Activated B cell treated with CpG ODN at 0.5 μM for 24 hours (primary cell): ENCODE results near the gene MYLK. TPM values are rescaled to one million over a fixed set of nuclear protein-coding genes. Genes with fewer than 3 reads are reported as not detected.

Experiments
- ATAC-seq: fragments of 200-7000 bp; cut with Tn5 transposase; one replicate; pipeline ENCODE4 v1.10.0; 2021; ENCODE audit warnings: low read depth, mild to moderate bottlenecking, moderate library complexity
- CTCF ChIA-PET: fragments of 350-600 bp; sonication (Branson Sonifier 250); formaldehyde crosslinking; loops from one replicate; lab custom pipeline; 2021; ENCODE audit warnings: antibody characterized with exemption; lab: Charles Lee
- POLR2A ChIA-PET: fragments of 350-600 bp; sonication (Branson Sonifier 250); formaldehyde crosslinking; loops from one replicate; lab custom pipeline; 2021; ENCODE audit warnings: antibody characterized with exemption; lab: Charles Lee
- DNase-seq: peaks from one replicate; pipeline ENCODE4 v3.0.0; 2022
- H3K27ac Mint-ChIP-seq: one replicate; pipeline ENCODE4 v1.8.0; 2020; ENCODE audit warnings: mixed read lengths
- H3K27me3 Mint-ChIP-seq: one replicate; pipeline ENCODE4 v1.8.0; 2021; ENCODE audit warnings: mixed read lengths
- H3K36me3 Mint-ChIP-seq: one replicate; pipeline ENCODE4 v1.8.0; 2021; ENCODE audit warnings: low read depth, mixed read lengths
- H3K4me1 Mint-ChIP-seq: one replicate; pipeline ENCODE4 v1.8.0; 2021; ENCODE audit warnings: mixed read lengths
- H3K4me3 Mint-ChIP-seq: one replicate; pipeline ENCODE4 v1.8.0; 2020; ENCODE audit warnings: mild to moderate bottlenecking, mixed read lengths
- H3K9me3 Mint-ChIP-seq: one replicate; pipeline ENCODE4 v1.8.0; 2020; ENCODE audit warnings: mixed read lengths
- CTCF ChIP-seq: fragments of 200-600 bp; IDR thresholded peaks from one replicate; pipeline ENCODE4 v1.8.0; 2022; ENCODE audit warnings: antibody characterized with exemption, mild to moderate bottlenecking
- intact Hi-C: fragments of 100-400 bp; cut with micrococcal nuclease; formaldehyde crosslinking; loops from one replicate; pipeline ENCODE4 v1.15.1; 2024
- total RNA-seq: library from RNA; stranded (reverse); gene quantifications from 2 replicates; pipeline ENCODE4 v1.2.3, GENCODE V29; 2022

The MYLK gene
- total RNA-seq, 1 donor from 2014 or later = not detected

GRCh38 chr3:123790254-123791072 is 93.7 kb downstream of the MYLK start:
- Mint-ChIP-seq H3K4me3 (no peak overlapping the region), H3K27ac (no peak overlapping the region), H3K27me3 (peaks cover 4% of the 10 kb centered on the region), H3K36me3 (no peaks in the 10 kb centered on the region), H3K4me1 (no peaks in the 10 kb centered on the region), H3K9me3 (no peaks in the 10 kb centered on the region)
- TF ChIP-seq CTCF = no peak
- DNase-seq = no peak
- intact Hi-C loops = no loop called here
- ChIA-PET POLR2A (no interaction called here), CTCF (no interaction called here)
- no peak for ATAC-seq

- Mint-ChIP-seq H3K27me3 (peaks cover 4% of the 10 kb centered on the region), H3K9me3 (no peaks in the 10 kb centered on the region), H3K36me3 (no peaks in the 10 kb centered on the region), H3K4me3 (no peak overlapping the region), H3K4me1 (no peaks in the 10 kb centered on the region), H3K27ac (no peak overlapping the region)
- ChIA-PET POLR2A (no interaction called here), CTCF (no interaction called here)
- ATAC-seq (no peak), DNase-seq (no peak)
- no peak for TF ChIP-seq CTCF
- intact Hi-C loops = no loop called here
Observed at GRCh38 chr3:123789760-123790159, 94.4 kb downstream of the MYLK start.

- CTCF ChIA-PET = no interaction called here
- TF ChIP-seq CTCF = no peak
- POLR2A ChIA-PET = no interaction called here
- Mint-ChIP-seq H3K27me3 (peaks cover 4% of the 10 kb centered on the region), H3K9me3 (no peaks in the 10 kb centered on the region), H3K4me1 (no peaks in the 10 kb centered on the region), H3K4me3 (no peak overlapping the region), H3K36me3 (no peaks in the 10 kb centered on the region), H3K27ac (no peak overlapping the region)
- DNase-seq (no peak), ATAC-seq (no peak)
- intact Hi-C loops = no loop called here
Observed at GRCh38 chr3:123789160-123789559, 95.0 kb downstream of the MYLK start.

GRCh38 chr3:123788710-123789109 is 95.4 kb downstream of the MYLK start:
- DNase-seq (no peak), ATAC-seq (no peak)
- Mint-ChIP-seq H3K4me1 (no peaks in the 10 kb centered on the region), H3K27ac (no peak overlapping the region), H3K4me3 (no peak overlapping the region), H3K9me3 (no peaks in the 10 kb centered on the region), H3K27me3 (peaks cover 4% of the 10 kb centered on the region), H3K36me3 (no peaks in the 10 kb centered on the region)
- TF ChIP-seq CTCF = no peak
- ChIA-PET POLR2A (no interaction called here), CTCF (no interaction called here)
- intact Hi-C loops = no loop called here

GRCh38 chr3:123787133-123787532 is 97.0 kb downstream of the MYLK start:
- Mint-ChIP-seq H3K9me3 (no peaks in the 10 kb centered on the region), H3K27ac (no peak overlapping the region), H3K4me1 (no peaks in the 10 kb centered on the region), H3K27me3 (peaks cover 4% of the 10 kb centered on the region), H3K4me3 (no peak overlapping the region), H3K36me3 (no peaks in the 10 kb centered on the region)
- intact Hi-C loops = no loop called here
- CTCF ChIA-PET = no interaction called here
- TF ChIP-seq CTCF = no peak
- POLR2A ChIA-PET = no interaction called here
- DNase-seq (no peak), ATAC-seq (no peak)
